NCI-H460 (cell line): ENCODE data around the gene TIMELESS. TPM values are rescaled to one million over a fixed set of nuclear protein-coding genes. Genes with fewer than 3 reads are reported as not detected.
"Not testable (repeated sequence)": the region's sequence is repeated elsewhere in the genome, so short reads cannot be mapped to it uniquely, and the experiment has no call there.

Experiments used
- DNase-seq: peaks from one replicate; pipeline ENCODE4 v3.0.0-alpha.2; 2016; ENCODE audit warnings: low read depth; ENCODE audit errors: extremely low read depth
- total RNA-seq: library from RNA; depleted of rRNA; stranded (reverse); fragments of >200 nt; shearing (Covaris generic); gene quantifications from 2 replicates; pipeline ENCODE4 v1.2.3, GENCODE V29; 2014

Gene TIMELESS
- total RNA-seq, 1 experiment from 2014 or later = 17.1 TPM

- DNase-seq = no peak
Observed at GRCh38 chr12:56411781-56412639, 37.2 kb downstream of the TIMELESS start.

DNA sequence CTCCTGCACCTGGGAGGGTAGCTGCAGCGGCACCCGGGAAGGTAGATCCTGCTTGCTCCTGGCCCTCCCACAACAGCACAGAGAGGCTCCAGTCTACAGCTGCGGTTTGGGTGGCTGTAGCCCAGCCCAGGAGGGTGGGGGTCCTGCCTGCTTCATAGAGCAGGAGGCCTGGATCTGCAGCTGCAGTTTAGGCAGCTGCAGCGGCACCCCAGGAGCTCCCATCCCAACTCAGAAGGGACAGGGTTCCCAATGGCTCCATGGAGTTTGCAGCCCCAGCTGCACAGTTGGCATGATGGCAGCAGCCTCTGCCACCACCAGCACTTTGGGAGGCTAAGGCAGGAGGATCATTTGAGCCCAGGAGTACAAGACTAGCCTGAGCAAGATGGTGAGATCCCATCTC is 38.5 kb downstream of the TIMELESS start:
- DNase-seq = no peak

DNA sequence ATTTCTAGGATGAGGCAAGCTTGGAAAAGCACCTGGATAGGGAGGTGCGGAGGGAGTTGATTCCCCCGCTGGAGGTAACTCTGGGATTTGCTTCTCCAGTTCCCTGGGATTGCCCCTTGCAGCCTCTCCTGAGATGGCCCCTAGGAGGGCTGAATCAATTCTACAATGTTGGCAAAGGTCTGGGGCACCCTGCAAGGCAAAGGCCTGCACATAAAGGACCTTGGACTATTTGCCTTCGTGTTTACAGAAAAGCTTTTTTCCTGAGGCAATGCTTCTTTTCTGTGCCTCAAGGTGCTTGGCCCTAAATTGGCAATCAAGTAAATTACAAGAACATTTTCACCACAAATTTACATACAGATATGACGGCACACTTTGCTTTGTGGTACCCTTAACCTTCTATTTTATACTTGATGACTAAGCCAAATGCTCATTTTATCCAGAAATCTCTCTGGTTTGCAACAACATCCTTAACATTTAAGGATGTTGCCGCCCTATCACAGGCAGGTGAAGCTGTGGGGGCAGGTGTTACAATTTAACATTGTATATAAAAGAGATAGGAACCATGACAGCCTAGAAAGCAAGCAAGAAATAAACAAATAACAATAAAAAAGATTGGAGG is 40.3 kb downstream of the TIMELESS start:
- DNase-seq = no peak

DNA sequence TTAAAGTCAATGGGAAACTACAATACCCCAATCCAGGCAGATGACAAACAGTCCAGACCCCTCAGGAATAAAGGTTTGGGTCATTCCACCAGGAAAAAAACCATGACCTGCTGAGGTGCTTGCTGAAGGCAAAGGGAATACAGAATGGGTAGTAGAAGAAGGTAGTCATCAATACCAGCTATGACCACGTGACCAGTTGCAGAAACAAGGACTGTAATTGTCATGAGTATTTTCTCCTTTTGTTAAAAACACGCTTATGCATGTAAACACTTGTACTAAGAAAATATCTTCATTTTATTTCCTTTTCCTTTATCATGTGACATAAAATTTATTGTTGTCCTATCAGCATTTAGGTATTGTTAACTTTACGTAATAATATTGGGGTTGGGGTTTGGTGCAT is 45.0 kb downstream of the TIMELESS start:
- not testable (repeated sequence) for DNase-seq

GRCh38 chr12:56401612-56402011 is 47.6 kb downstream of the TIMELESS start:
- DNase-seq = not testable (repeated sequence)

DNA sequence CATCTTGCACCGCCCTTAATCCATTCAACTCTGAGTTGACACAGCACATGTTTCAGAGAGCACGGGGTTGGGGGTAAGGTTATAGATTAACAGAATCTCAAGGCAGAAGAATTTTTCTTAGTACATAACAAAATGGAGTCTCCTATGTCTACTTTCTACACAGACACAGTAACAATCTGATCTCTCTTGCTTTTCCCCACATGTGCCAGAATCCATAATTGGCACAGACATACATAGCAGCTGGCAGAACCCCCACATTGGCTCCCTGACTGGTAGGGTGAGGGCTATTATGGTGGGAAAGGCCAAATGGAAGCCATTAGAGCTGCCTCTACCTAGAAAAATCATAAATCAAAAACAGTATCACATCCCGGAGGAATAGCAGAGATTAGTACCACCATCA is 48.1 kb downstream of the TIMELESS start:
- DNase-seq = not testable (repeated sequence)

DNA sequence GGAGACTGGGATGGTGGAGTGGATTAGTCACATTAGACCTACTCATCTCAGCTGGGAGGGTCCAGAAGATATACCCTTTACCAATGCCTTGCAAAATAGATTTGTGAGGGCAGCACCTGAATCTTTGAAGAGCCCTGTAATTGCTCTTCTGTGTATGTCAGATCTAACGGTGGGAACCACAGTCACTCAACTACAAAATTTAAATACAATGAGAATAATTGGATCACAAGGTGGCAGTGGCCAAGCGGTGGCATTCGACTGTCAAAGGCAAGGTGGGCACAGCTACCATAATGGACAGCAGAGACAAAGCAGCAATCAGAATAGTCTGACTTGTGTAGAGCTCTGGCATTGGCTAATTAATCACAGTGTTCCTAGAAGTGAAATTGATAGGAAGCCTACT is 49.8 kb downstream of the TIMELESS start:
- not testable (repeated sequence) for DNase-seq

- DNase-seq = no peak
Observed at GRCh38 chr12:56398324-56398723, 50.9 kb downstream of the TIMELESS start.

GRCh38 chr12:56392331-56392730 is 56.9 kb downstream of the TIMELESS start:
- no peak for DNase-seq

DNA sequence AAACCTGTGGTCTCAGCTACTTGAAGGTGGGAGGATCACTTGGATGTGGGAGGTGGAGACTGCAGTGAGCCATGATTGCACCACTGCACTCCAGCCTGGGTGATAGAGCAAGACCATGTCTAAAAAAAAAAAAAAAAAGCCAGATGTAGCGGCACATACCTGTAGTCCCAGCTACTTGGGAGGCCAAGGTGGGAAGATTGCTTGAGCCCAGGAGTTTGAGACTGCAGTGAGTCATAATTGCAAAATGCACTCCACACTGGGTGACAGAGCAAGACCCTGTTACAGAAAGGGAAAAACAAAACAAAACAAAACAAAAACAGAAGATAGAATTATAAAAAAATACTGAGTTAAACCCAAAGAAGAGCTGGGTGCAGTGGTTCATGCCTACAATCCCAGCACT is 57.5 kb downstream of the TIMELESS start:
- no peak for DNase-seq

DNA sequence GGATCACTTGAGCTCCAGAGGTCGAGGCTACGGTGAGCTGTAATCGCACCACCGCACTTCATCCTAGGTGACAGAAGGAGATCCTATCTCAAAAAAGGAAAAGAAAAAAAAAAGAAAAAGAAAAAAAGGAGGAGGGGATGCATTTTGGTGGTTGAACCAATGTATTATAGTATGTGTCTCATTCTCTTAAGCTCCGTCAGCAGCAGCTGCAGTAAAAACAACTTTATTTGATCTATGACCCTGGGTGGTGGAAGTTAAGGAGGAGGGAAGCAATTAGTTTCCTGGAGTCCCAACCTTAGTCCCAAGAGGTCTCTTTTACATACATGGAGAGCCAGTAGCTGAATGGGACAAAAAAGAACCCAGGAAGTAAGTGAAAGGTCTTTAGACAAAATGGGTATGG is 59.8 kb downstream of the TIMELESS start:
- DNase-seq = no peak

DNA sequence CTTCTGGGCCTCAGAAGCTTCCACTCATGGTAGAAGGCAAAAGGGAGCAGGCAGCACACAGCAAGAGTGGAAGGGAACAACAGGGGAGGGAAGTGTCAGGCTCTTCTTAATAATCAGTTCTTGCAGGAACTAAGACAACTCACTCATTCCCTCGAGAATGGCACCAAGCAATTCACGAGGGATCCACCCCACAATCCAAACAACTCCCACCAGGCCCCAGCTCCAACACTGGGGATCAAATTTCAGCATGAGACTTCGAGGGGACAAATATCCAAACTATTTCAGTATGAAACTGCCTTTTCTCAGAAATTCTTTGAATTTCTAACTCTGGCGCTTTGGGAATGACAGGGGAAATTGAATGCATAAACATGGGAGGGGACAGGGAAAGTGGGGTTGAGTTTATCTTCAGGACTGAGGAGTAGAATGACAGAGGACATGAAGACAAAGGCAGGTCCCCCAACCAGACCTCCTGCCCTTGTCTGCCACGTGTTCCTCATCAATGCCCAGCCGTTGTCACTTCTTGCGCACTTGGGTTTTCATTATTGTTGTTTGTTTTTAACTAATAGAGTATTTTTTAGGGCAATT is 62.0 kb downstream of the TIMELESS start:
- no peak for DNase-seq

- DNase-seq = no peak
Observed at GRCh38 chr12:56385873-56386272, 63.4 kb downstream of the TIMELESS start.

GRCh38 chr12:56382611-56383010 is 66.6 kb downstream of the TIMELESS start:
- no peak for DNase-seq

DNA sequence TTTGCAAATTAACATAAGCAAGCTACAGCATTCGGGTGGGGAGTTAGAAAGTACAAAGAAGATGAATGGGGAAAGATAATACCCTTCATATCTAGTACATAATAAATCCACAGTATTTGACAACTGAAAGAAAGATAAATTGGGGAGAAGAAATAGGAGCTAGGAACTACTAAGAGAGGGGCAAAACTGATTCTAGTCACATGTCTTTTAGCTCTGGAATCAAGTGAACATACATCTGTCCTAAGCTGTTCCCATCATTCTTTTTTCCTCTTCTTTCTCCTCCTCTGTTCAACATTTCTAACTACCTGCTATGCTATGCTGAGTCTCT is 71.3 kb downstream of the TIMELESS start:
- DNase-seq = no peak

DNA sequence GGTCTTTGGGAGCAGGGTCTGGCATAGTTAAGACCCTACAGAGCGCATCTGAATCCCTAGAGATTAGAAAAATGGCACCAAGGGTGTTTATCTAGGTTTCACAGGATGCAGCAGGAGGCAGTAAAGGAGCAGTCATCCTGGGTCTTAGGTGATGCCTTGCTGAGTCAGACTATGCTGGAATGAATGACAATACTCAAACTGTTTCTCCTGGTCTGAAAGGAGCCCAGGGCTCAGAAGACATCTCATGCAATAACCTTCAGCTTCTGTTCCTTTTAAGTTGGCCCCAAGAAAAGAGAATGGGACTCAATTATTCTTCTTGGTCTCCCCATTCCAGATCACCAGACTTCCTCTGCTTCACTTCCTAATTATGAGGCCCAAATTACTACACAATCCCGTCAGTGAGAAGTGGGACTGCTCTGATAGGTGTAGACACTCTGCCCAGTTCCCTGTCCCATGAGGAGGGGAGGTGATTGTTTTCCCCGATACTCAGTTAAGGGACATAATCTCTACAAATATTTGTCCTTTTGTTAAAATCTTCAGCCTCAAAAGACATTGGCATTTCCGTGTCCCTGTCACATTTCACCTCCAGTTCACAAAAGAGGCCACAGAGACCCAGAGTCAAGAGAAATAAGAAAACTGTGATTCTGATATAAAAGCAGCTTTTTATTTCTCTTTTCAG is 71.8 kb downstream of the TIMELESS start:
- no peak for DNase-seq

- no peak for DNase-seq
Observed at GRCh38 chr12:56375598-56376434, 73.4 kb downstream of the TIMELESS start.

DNA sequence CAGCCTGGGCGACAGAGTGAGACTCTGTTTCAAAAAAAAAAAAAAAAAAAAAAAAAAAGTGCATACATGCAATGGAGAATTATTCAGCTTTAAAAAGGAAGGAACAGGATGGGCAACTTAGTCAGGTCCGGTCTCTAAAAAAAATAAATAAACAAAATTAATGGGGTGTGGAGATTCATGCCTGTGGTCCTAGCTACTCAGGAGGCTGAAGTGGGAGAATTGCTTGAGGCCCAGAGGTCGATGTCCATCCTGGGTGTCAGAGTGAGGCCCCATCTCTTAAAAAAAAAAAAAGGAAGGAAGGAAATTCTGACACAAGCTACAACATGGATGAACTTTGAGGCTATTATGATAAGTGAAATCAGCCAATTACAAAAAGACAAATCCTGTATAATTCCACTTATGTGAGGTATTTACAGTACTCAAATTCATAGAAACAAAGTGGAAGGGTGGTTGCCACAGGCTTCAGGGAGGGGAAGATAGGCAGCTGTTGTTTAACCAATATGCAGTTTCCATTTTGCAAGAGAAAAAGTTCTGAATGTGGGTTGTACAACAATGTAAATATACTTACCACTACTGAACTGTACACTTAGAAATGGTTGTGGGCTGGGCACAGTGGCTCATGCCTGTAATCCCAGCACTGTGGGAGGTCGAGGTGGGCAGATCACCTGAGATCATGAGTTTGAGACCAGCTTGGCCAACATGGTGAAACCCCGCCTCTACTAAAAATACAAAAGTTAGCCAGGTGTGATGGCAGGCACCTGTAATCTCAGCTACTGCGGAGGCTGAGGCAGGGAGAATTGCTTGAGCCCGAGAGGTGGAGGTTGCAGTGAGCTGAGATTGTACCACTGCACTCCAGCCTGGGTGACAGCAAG is 74.3 kb downstream of the TIMELESS start:
- DNase-seq = no peak

DNA sequence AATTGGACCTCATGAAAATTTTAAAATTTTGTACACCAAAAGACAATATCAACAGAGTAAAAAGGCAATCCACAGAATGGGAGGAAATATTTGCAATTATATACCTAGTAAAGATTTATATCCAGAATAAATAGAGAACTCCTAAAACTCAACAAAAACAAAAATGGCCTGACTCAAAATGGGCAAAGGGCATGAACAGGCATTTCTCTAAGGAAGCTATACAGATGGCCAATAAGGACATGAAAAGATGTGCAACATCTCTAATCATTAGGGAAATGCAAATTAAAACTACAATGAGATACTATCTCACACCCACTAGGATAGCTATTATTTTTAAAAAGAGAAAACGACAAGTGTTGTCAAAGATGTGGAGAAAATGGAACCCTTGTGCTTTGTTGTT is 75.7 kb downstream of the TIMELESS start:
- no peak for DNase-seq

DNA sequence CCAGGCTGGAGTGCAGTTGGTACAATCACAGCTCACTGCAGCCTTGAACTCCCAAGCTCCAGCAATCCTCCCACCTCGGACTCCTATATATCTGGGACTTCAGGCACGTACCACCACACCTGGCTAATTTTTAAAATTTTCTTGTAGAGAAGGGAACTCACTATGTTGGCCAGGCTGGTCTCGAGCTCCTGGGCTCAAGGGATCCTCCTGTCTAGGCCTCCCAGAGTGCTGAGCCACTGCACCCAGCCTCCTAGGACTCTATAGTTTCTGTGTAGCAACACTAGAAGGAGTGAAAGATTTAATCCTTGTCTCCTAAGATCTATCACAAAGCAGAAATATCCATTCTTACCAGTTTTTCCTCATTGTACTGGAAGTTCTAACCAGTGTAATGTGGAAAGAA is 82.3 kb downstream of the TIMELESS start:
- DNase-seq = no peak
